Measurements from ENCODE around the gene ADISSP.

The ADISSP gene

DNA sequence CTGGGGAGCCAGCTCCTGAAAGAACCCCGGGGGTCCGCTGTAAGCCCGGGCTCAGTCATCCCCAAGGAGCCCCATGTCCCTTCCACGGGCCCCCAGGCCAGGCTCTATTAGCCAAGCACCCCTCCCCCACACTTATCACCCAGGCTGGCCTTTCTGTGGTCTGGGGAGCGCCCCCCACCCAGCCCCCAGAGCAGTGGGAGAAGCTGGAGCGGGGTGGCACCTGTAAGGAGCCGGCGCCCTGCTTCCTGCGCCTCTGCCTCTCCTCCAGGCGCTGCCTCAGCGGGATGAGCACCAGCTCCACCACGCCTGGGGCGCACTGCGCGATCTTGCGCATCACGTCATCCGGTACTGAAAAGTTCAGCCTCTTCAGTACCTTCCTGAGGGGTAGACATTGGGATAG lies 11.4 kb upstream of the ADISSP start:
- DNase-seq: no peak

DNA sequence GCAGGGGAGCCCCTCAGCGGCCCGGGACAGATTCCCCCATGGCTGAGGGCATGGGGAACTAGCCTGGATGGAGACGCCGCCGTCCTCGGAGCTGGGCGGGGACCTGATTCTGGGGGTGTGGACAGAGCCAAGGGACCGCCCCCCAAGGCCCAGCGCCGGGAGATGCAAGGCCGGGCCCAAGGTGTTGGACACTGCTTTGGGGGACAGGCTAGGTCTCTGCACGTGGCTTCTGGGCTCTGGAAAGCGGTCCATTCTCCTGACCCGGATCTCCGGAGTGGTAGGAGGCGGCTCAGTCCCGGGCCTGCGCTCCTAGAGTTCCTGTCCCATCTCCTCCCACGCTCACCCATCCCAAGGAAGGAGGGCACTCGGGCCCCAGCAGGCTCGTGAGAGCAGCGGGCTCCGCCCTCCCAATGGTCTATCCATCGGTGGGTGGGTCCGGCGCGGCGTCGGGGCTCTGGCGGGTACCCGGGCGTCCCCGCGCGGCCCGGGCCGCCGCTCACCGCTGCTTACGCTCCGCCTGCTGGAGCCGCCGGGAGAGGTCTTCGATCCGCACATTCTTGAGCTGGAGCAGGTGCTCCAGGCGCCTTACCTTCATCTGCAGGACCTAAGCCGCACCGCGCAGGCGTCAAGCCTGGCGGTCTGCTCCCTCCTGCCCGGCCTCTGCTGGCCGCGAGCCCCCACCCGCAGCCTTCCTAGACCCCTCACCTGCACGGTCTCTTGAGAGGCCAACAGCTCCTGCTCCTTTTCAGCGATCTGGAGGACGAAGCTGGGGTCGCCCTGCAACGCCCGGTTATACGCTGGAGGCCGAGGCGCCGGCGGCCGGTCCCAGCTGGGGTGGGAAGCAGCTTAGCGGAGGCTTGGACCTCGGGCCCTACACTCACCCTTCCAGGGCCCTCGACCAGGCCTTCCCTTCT lies 10.4 kb upstream of the ADISSP start:
- peak; percentile 48 for DNase-seq

DNA sequence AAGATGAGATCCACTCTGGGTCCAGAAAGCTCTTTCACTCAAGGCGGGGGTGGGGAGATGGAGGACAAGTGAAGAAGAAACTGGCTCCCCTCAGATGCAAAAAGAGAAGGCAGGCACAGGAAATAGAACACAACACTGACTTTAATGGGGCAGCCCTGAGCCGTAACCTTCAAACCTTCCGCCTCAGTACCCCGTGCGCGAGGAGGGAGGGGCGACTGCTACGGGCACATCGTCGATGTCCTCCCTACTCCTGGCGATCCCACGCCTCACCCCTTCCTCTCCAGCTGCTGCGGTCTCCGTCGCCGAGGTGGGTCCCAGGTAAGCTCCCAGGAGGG lies 9.8 kb upstream of the ADISSP start:
- no peak for DNase-seq

DNA sequence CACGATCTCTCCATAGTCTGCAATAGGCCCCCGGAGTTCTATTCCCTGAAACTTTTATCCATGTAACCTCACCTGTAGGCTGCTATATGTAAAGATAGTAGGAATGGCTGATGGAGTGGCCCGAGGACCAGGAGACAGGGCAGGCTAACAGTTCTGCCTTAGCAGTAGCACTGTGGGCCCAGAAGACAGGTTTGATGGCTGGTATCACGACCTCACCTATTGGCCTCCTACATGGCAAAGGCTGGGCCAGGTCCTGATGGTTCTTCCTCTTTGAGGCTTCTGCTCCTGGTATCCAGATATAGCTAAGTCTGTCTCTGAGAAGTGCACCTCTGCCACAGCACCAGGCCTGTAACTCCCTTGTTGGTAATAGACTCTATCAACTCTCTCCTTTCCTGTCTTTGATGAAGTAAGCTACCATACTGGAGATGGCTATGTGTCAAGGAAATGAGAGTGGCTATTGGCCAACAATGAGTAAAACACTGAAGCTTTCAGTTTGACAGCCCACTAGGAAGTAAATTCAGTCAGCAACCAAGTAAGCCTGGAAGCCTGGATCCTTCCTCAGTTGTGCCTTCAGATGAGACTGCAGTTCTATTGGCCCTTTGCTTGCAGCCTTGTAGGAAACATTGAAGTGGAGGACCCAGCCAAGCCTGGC lies 8.0 kb upstream of the ADISSP start:
- DNase-seq: no peak

DNA sequence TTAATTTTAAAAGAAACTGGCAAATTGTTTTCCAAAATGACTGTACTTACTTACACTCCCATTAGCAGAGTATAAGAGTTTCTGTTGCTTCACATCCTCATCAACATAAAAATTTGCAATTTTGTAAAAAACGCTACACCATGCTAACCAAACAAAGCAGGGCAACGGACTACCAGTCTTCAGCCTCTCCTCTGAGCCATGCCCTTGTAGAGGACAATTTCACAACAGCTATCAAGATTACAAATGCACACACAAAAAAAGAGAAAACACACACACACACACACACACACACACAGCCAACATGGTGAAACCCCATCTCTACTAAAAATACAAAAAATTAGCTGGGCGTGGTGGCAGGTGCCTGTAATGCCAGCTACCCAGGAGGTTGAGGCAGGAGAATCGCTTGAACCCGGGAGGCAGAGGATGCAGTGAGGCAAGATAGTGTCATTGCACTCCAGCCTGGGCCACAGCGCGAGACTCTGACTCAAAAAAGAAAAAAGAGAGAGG lies 4.1 kb upstream of the ADISSP start:
- no peak for DNase-seq

DNA sequence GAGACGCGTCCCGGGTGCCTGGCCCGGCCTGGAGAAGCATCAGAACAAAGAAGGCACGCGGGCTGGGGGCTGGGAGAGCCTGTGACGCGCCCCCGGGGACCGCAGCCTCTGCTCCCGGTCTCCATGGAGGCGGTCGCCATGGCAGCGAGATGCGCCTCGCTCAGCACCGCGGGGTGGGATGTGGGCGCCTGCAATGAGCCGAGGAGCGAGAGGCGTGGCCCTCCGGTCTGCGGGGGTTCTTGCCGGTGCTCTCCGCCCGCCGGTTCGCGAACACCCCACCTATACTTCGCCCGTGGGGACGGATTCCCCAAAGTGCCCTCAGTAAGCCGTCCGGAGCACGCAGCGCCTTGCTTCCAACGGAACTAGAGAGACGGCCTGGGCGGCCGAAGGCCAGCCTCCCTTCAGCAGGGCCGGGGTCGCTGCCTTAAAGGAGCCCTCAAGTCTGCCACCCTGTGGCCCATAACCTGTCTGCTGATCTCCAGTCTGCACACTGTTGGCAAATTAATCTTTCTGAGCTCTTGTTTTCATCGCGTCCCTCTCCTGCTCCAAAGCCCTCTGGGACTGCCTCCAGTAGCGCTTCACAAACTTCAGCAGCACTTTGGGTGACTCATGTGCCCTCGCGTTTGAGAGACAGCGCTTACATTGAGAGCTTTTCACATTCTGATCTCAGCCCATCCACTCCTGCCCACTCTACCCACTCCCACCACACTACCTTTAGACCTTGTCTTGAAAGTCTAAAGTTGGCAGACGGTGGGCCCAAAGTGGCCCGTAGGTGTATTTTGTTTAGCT lies 983 bp upstream of the ADISSP start:
- peak; percentile 80 for DNase-seq

DNA sequence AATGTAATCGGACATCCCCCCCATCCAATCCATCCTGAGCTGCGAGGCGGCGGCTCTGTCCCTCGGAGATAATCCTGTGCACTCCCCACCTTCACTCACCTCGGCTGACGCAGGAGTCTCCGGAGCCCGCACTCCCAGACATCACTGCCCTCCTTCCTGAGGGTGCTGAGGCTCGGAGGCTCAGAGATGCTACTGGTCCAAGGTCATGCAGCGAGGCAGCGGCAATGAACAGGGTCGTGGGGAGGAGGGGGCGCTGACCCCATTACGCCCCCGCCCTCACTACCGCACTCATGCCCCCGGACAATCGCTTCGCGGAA lies 485 bp downstream of the ADISSP start:
- DNase-seq: peak; percentile 82

DNA sequence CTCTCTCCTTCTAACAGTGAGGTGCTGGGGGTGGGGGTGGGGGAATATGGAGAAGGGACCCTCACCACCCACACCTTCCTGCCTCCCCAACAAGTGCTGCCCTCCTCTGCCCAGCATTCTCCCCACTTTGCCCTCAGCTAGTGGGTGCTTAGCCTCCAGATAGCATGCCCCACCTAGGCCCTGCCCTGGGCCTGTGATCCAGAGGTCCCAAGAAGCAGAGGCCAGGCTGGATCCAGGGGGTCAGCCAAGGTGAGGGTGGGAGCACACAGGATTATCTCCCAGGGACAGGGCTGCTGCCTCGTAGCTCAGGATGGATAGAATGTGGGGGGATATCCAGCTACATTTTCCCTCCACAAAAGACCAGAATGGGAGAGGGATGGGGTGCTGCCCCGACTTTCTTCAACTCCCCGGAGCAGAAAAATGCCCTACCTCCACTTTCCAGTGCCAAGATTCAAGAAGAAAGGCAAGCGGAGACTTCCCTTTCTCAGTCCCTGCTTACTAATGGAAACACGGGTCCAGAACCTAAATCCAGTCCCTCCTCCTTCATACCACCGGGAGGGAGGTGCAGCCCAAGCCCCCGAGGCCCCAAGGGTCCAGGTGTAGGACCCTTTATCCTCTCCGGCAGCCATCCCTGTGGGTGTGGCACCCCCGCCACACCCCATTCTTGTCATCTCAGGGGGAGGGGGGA lies 987 bp downstream of the ADISSP start:
- no peak for DNase-seq

DNA sequence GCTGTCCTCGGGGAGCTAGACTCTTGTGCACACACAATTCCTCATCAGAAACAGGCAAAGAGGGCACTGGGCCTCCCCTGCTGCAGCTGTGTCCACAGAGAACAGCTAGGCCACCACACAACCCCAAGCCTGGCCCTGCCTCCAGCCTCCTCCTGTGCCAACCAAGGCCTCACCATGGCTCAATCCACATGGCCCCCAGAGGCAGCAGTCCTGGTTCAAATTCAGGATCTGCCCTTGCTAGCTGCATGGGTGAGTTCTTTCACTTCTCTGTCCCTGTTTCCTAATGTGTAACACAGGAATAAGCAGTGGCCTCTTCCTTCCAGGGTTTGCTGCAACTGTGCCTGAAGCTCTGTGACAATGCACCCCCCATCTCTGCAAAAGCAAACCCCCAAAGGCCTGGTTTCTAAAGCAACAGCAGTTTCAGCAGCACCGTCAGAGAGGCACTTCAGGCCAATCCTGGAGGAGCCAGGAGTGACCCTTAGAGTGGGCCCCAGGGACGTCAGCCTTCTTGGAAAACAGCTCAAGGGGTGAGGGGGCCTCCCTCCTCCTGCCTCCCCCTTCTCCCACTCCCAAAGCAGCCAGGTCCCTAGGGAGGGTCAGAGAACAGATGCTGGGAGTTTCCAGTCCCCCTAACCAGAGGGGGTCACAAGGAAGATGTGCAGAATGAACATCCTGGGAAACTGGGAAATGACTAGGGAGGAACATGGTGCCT lies 2.2 kb downstream of the ADISSP start:
- no peak for DNase-seq

DNA sequence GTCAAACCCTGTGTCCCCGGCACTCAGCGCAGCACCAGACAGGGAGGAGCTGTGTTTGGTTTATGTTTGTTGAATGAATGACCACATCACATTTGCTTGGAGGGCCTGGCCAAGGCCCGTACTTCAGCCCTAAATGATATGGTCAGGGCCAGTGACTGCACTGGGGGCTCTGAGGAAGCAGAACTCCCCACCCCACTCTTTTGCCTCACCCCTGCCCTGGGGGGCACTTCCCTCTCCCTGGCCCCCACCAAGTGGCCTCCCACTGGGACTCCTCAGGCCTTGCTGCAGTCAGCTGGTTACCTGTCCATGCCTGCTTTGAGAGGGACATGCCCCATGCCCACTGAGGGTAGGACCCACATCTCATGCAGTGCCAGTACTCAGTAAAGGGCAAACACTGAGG lies 2.9 kb downstream of the ADISSP start:
- no peak for DNase-seq

DNA sequence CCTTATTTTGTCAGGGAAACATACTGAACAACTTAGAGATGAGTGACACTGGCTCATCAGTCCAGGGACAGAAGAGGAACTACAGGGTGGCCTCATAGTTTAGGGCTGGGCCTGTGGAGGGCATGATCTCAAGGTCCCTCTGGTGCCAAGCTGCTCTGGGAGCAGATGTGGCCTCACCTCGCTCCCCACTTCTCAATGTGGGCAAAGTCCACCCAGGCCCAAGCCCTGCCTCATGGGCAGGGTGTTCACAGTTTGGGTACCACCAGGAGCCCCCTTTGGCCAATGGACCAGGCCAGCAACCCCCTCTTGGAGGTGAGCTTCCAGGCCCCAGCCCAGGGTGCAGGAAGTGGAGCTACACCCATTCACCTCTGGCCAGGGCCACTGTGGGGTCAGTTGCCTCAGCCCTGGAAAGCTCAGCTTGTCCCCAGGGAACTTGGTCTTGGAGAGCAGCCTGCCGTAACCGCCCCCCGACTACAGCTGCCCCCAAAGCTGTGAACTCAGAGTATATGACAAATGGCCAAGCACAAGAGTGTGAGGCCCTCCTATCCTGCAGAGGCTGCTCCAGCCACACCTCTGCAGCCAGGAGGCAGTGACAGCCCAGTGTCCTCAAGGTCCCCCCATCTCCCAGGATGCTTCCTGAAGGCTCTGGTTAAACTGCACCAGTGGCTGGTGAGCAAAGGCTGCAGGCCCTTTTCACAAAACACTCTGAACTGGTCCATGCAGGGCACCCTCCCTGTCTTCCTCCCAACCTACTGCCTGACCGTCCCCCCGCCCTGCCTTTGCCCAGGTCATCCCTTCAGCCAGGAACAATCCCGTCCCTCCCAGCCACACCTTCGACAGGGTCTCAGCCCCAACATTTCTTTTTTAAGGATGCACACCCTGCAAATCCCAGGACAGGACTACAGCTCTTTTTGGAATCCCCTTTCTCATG lies 3.6 kb downstream of the ADISSP start:
- no peak for DNase-seq

DNA sequence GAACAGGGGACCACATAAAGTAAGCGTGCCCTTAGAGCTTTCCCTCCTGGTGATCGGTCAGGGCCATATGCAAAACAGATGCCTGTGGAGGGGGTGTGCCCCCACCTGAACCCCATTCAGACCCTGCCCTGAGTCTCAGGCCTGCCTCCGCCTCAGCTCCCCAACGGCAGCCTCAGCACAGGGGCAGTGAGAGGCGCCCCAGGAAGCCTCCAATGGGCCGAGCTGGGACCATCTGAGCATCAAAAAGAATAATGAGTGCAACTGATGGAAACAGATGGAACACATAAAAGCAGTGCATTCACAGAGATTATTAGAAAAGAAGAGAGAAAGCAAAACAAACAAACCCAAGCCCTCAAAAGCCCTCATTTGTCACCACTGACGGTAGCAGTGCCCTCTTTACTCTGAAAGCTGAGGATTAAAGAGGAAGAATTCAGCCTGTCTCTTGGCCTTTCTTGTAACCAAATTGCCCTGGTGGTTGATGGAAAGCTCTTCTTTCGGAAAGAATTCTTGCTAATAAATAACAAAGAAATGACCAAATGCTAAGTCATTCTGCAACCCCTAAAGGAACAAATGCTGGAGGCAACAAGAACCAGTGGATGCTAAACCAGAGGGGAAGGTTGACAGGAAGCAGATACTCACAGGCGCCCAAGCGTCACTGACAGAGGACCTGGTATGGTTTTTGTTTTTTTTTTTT lies 6.8 kb downstream of the ADISSP start:
- no peak for DNase-seq

DNA sequence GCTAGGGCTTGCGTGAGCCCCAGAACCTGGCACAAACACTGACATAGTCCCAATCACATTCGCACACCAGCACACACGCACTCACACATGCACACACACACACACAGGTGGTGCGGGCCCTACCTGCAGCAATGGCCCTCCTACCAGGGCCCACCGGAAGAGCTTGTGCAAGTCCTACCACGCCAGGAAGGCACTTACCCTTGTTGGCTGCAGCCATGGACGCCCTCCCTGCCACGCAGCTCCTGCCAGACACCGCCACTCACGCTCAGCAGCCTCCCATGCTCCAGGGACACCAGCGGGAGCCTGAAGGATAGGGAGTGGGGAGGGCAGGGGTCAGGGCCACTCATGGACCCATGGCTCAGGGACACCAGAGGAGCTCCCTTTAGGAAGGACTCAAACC lies 7.7 kb downstream of the ADISSP start:
- no peak for DNase-seq

DNA sequence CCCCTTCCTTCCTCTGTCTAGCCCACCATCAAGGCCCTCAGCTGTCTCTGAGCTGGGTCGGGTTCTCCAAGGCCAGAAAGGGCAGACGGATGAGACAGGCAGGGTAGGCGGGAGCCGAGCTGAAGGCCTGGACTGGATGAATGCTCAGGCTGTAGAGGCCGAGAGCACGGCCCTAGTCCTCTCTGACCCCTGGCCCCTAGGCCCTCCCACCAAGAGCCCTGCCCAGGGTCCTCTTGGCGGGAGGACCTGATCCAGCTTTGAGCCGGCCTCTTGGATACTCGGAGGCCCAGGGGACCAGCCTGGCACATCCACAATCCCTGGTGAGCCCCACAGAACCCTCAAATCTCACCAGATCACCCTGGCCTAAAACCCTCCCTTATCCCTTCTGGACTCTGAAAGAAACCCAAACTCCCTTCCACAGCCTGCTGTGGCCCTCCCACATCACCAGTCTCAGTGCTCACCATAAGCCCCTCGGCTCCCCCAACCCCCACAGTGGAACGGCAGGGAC lies 8.2 kb downstream of the ADISSP start:
- no peak for DNase-seq

DNA sequence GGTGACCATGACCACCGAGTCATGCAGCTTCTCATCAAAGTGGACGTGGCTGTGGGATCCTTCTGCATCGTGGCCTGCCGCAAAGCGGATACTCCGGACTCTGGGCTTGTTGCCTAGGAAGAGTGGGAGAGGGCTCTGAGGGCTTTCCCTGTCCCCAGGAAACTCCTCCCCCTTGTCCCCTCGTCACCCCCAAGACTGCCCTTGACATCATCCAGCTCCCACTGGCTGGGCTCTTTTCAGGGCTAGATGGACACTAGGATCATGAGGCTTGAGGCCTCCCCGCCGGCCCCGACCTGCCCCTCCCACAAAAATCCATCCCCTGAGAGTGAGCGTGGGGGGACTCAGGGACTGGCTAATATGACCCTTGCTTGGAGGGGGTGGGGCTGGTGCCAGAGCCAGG lies 9.0 kb downstream of the ADISSP start:
- no peak for DNase-seq

DNA sequence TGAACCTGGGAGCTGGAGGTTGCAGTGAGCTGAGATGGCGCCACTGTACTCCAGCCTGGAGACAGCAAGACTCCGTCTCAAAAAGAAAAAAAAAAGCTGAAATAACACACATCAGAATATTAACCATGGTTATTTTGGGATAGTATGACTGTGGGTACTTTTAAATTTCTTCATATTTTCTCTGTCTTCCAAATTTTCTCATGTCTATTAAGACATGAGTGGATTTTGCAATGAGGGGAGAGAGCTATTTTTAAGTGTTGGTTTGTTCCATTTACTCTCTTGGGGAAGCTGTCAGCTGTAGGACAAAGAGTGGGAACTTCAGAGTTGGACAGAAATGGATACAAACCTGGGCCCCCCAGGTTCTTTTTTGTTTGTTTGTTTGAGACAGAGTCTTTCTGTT lies 10.3 kb downstream of the ADISSP start:
- DNase-seq: no peak

DNA sequence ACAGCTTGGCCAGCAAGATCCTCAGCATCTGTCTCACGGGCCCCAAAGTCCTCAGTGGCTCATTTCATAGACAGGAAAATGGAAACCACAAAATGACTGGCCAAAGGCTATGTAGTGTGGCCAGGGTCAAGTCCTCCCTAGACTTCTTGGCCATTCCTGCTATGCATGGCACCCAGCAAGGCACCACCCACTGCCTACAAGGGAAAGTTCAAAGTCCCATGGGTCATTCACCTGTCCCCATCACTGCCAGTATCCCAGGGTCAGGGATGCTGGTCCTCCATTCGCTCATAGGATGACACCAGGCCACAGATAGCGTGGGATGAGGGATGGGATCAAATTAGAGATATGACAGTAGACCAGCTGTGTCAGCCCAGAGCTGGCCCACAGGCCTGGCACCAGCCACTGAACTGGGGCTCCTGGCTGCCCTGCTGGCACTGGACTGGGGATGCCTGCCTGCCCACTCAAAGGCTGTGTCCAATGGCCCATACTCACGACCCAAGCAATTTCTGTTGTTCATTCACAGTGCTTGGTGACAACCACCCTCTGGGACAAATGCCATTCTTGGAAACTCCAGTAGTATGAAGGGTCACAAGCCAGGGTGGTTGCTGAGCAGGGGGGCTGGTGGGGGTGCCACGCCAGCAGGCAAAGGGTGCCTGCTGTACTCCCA lies 11.6 kb downstream of the ADISSP start:
- no peak for DNase-seq

DNA sequence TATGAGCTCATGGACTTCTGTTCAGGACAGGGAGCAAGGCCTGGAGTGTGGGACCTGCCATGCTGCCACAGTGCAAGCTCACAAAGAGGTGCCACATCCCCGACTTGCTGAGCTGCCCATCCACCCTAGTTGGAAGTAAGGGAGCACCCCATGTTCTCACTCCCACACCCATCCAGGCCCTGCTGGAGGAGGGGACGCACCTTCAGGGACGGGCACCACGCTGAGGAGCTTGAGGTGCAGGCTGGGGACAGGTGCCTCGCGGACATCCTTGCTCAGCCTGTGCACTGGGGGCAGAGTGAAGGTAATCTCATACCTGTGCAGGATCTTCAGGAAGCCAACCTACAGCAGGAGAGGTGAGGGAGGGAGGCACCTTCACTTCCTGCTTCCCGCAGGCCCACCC lies 12.3 kb downstream of the ADISSP start:
- no peak for DNase-seq

DNA sequence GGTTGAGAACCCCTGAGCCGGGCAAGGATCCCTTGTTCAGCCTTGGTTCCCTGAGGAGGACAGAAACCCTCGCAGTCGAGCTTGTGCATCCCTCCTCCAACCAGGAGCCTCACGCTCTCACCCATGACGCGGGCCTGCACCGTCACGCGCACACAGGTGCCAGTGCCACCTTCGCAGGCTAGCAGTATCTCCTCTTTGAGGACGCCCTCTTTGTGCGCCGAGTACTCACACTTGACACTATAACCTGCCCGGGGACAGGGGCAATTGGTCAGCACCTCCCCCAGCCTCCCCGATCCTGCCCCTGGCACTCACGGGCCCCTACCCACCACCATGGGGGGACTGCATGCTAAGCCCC lies 13.3 kb downstream of the ADISSP start:
- no peak for DNase-seq

All from hematopoietic multipotent progenitor cell treated with erythropoietin and hydrocortisone succinate and interleukin-3 and kit ligand, for 8 days (in vitro differentiated cells).